HG03175 (cell line): ENCODE data around the gene CCBE1.
"Not testable (repeated sequence)": the region's sequence is repeated elsewhere in the genome, so short reads cannot be mapped to it uniquely, and the experiment has no call there.

Experiments
- ATAC-seq: cut with Tn5 transposase; IDR thresholded peaks from one replicate; pipeline ENCODE4 v1.9.1; 2021; ENCODE audit warnings: mild to moderate bottlenecking, moderate library complexity; ENCODE audit not compliant: unreplicated experiment

CCBE1 gene

DNA sequence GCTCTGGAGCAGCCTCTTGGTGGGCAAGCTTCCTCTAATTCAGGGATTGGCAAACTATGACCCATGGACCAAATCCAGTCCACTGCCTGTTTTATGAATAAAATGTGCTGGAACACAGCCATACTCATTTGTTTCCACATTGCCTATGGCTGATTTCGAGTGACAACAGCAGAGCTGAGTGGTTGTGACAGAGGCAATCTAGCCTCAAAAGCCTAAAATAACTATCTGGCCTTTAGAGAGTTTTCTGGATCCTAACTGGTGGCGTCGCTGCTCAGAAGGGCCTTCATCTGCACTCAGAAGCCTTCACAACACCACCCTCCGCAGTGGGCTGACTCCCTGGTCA, 147.1 kb downstream of the CCBE1 start:
- no peak for ATAC-seq

- ATAC-seq, result no peak
These were observed 147.6 kb downstream of the CCBE1 start for GRCh38 chr18:59549503-59550173.

- ATAC-seq, result no peak
These were observed 149.5 kb downstream of the CCBE1 start for GRCh38 chr18:59547581-59548182.

DNA sequence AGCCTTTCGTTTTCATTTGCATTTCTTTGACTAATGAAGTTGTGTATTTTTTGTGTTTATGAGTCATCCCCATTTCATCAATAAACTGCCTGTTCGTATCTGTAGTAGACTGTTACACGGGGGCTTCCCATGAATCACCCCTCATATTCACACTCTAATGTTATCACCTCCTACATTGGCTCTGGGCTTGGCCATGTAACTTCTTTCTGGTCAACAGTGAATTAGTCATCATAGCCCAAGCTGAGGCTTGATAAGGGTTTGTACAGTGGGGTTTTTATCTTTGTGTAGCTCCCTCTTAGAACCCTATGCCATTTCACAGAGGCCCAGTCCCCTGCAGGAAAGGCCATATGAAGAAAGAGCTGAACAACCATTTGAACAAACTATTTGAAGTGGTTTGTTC, 151.0 kb downstream of the CCBE1 start:
- ATAC-seq, result no peak

GRCh38 chr18:59540780-59541179, 156.4 kb downstream of the CCBE1 start:
- no peak for ATAC-seq

DNA sequence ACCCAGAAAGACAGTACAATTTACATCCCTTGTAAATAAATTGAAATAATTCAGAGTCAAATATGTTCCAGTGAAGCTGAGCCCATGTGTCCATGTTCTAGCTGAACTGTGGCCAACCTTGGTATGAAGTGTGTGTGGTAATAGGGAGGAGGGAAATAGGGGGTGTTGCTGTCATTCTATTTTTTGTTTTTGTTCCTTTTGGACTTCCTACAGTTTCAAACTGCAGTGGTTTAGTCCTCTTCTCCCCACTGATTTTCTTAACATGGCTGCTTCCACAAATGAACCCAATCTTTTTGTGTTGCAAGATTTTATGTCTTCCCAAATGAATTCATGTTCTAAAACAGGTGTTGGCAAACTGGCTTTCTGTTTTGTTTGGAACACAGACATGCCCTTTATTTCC, 156.9 kb downstream of the CCBE1 start:
- ATAC-seq, result no peak

GRCh38 chr18:59539108-59539507, 158.1 kb downstream of the CCBE1 start:
- ATAC-seq, result no peak

GRCh38 chr18:59537579-59537978, 159.6 kb downstream of the CCBE1 start:
- ATAC-seq, result no peak

DNA sequence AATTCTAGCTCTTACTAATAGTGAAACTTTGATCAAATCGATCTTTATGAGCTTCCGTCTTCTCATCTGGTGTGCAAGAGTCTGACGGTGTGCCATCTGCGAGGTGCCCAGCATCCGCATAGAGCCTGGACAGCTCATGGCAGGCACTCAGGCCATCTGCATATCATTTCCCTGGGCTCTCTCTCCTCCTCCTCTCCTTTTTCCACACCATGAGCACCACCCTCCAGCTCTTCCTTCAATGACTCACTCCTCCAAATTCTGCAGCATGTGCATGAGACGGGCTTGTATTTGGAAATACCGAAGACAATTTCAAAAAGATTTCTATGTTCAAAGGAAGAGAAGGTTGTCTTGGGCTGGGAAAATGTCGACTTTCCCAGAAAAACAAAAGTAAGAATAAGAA, 161.1 kb downstream of the CCBE1 start:
- no peak for ATAC-seq

GRCh38 chr18:59535055-59535454, 162.2 kb downstream of the CCBE1 start:
- no peak for ATAC-seq

DNA sequence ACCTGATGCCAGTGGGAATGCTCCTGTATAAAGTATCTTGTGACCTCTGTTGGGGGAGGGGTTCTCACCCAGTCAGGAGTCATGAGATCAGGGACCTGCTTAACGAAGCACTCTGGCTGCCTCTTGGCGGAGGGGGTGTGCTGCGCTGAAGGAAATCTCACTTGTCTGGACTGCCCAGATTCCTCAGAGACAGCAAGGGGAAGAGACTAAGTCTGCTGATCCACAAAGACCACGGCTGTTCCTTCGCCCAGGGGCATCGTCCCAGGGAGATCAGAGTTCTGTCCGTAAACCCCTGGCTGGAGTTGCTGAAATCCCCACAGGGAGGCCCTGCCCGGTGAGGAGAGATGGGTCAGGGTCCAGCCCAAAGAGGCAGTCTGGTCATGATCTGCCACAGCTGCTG, 168.4 kb downstream of the CCBE1 start:
- ATAC-seq, result no peak

DNA sequence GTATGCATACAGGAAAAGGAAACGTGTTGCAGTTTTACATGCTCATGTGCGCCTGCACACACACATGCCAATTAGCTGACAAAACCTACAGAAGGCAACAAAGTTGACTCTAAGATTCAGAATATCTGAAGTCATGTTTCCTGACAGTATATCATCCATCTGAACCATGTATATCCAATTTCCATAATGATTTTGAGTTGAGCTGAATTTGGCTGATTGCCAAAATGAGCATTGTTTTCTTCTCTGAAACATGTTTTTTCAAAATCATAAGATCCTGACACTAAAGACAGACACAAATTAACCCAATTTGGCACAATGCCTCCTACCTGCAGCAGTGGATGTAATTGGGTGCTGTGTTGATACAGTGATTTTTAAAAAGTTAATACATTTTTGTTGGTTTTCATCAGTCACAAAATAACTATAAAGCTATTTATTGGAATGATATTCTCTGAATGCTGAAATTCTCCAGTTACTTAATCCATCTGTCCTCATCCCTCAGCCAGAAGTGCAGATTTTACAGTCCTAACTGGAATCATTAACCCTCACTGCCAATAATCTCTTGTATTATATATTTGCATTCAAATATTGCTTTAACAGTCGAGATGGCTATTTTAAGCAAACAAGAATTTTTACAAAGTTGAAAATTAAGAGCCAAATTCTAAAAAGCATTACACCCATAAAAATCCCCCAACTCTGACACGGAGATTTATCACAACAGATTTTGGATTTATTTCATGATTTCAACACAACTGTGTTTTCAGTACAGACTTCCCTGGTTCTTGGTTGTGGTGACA, 176.5 kb downstream of the CCBE1 start:
- no peak for ATAC-seq

GRCh38 chr18:59518705-59519104, 178.5 kb downstream of the CCBE1 start:
- ATAC-seq, result no peak

- no peak for ATAC-seq
These were observed 179.6 kb downstream of the CCBE1 start for GRCh38 chr18:59517446-59518165.

DNA sequence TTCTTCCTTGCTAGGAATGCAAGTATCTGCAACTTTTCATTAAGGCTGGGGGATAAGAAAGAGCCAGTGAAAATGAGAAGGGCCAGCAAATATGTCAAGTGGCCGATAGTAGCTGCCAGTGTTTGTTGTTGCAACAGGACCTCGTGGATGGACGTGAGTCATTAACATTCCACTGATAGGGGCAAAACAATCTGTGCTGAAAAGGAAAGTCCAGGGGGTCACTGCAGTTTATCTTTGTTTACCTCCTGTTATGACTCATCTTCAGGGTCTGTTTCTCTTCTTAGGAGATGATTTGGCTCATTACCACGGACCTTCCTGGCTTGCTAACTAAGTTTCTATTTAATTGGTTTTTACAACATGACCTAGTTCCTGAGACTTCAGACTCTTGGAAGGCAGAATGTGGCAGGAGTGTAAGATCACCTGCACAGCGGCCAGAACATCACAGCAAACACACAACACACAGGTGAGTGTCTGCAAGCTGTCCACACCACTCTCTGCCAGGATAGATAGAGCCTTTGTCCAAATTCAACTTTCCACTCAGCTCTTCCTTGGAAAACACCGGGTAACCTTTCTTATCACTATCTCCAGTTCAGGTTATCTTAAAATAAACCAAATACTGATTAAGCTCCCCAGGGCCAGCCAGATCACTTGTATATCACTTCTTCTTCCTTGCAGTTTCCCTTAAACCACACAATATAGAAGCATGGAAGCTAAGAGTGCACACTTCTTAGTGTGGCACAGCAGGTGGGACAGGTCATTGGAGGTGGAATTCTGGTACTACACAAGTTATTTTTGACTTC, 180.7 kb downstream of the CCBE1 start:
- ATAC-seq, result no peak

- ATAC-seq, result not testable (repeated sequence)
These were observed 181.3 kb downstream of the CCBE1 start for GRCh38 chr18:59515956-59516355.

GRCh38 chr18:59515147-59515546, 182.1 kb downstream of the CCBE1 start:
- ATAC-seq, result no peak

DNA sequence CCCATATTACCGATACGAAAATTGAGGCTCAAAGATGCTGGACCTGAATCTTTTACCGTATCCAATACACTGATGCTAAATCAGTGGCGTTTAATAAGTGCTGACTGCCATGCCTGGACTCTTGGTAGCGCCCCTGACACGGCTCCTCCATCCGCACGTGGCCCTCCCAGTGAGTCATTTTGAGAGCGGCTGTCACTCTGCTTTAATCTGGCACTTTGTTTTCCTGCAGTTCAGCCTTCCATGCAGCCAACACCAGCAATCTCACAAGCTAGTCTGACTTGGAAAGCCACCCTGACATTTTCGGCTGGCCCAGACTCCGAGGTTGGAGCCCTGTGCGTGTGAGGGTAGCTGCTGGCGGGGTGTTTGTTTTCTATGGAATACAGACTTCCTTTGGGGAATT, 183.0 kb downstream of the CCBE1 start:
- no peak for ATAC-seq

DNA sequence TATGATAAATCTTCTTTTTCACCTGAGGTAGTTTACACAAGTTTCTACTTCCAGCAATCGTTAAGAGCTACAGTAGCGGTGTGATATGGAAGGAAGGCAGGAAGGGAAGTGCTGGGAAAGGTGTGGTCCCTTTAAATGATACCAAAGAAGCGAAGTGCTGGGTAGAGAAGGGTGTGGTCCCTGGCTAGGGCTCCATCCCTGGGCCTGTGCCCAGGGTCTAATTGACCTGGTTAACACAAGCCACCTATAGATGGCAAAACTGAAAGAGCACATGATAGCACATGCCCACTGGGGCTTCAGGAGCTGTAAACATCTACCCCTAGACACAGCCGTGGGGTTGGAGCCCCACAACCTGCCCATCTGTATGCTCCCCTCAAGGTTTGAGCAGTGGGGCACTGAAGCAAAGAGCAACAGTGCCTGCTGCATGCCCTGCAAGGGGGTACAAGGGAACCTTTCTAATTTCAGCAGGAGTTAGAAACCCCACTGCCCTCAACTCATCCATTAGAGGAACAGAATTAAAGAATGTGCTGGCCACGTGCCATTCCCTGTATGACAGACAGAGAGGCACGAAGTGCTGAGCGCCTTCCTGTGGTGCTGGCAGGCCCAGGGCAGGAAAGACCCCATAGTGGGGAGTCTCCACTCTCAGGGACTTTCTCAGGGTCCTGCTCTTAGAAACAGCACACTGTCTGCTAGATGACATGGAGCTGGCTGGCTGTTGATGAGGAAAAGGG, 185.0 kb downstream of the CCBE1 start:
- ATAC-seq, result no peak
